Right lobe of liver (tissue), 4 donors: ENCODE measurements around the gene C1QTNF2.

Source experiments
- POLR2A ChIP-seq: fragments of 450-650 bp; IDR thresholded peaks from one replicate; pipeline ENCODE4 v1.6.1; 2017; ENCODE audit warnings: antibody characterized with exemption, mild to moderate bottlenecking
- TF ChIP-seq, protein P1 (sequence below), 4 donors: fragments of 200-600 bp in 3 of 4; fragments of 450-650 bp in 1 of 4; IDR thresholded peaks; one replicate each; pipeline versions ENCODE4 v1.5.1 to v1.8.0; 2016 to 2022; ENCODE audit warnings: antibody characterized with exemption in 4 of 4, mild to moderate bottlenecking in 2 of 4
- donor health status: DM: no; HTN: no; CAD: no.
- donor health status: DM: no; HTN: no; CAD: no.
- donor health status: DM: no; HTN: yes; CAD: no.

DNA sequence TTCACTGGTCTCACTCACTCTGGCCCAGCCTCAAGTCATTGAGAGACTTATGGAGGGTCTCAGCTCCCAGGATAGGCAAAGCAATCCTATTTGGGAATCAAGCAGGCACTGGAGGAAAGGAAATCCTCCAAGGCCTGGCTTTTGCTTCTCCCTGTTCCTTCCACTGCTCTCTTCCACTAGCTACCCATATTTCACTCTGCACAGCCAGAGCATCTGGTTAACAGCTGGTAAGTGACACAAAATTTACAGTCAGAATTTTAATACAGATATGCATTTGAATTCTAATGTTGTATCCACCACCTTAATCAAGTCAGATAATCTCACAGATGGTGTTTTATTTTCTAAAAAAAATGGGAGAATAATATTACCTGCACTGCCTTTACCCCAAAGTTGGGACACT lies 868 bp upstream of the C1QTNF2 start:
- TF ChIP-seq, protein P1, sequence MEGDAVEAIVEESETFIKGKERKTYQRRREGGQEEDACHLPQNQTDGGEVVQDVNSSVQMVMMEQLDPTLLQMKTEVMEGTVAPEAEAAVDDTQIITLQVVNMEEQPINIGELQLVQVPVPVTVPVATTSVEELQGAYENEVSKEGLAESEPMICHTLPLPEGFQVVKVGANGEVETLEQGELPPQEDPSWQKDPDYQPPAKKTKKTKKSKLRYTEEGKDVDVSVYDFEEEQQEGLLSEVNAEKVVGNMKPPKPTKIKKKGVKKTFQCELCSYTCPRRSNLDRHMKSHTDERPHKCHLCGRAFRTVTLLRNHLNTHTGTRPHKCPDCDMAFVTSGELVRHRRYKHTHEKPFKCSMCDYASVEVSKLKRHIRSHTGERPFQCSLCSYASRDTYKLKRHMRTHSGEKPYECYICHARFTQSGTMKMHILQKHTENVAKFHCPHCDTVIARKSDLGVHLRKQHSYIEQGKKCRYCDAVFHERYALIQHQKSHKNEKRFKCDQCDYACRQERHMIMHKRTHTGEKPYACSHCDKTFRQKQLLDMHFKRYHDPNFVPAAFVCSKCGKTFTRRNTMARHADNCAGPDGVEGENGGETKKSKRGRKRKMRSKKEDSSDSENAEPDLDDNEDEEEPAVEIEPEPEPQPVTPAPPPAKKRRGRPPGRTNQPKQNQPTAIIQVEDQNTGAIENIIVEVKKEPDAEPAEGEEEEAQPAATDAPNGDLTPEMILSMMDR (IDR thresholded peaks at IDR 0.05), result no peak
- TF ChIP-seq POLR2A, result no peak
